SK-N-SH (cell line): ENCODE results near the gene RBM18. TPM values are rescaled to one million over a fixed set of nuclear protein-coding genes. Genes with fewer than 3 reads are reported as not detected.

Source experiments
- CTCF ChIA-PET: fragments of 300-600, 350-600 bp; formaldehyde crosslinking; extraction: SDS; loops from one replicate; lab custom pipeline; 2021; lab: Yijun Ruan, JAX
- POLR2A ChIA-PET: fragments of 350-600 bp; sonication (Branson Sonifier 250); formaldehyde crosslinking; extraction: SDS; loops from one replicate; lab custom pipeline; 2020; ENCODE audit warnings: antibody characterized with exemption, inconsistent platforms; lab: Yijun Ruan, JAX
- DNase-seq: peaks from one replicate; pipeline ENCODE4 v3.0.0; 2012
- H2AFZ ChIP-seq: fragments of 200-600 bp; sonication (generic); 2 replicates; pipeline ENCODE4 v1.8.1; 2016; ENCODE audit warnings: antibody characterized with exemption, mild to moderate bottlenecking, low read depth
- H3F3A ChIP-seq: fragments of 200-600 bp; sonication (generic); replicated peaks from 2 replicates; pipeline ENCODE3; 2016; ENCODE audit warnings: antibody characterized with exemption, mild to moderate bottlenecking; ENCODE audit not compliant: insufficient read depth
- H3K27ac ChIP-seq, 2 experiments: fragments of 200-500 bp in 1 of 2; fragments of 200-600 bp in 1 of 2; sonication (Bioruptor generic) in 1 of 2; sonication (generic), shearing (Covaris generic) in 1 of 2; 2 replicates each; pipeline versions ENCODE4 v1.5.1 to v1.6.1; 2014 to 2016; ENCODE audit warnings: low read depth in 2 of 2, inconsistent platforms in 1 of 2, low read length in 1 of 2, mild to moderate bottlenecking in 1 of 2, mixed read lengths in 1 of 2
- H3K27me3 ChIP-seq: fragments of 200-600 bp; sonication (generic), shearing (Covaris generic); 2 replicates; pipeline ENCODE4 v1.6.1; 2016; ENCODE audit warnings: mixed run types; ENCODE audit not compliant: insufficient read depth
- H3K36me3 ChIP-seq, 2 experiments: fragments of 200-500 bp in 1 of 2; fragments of 200-600 bp in 1 of 2; sonication (Bioruptor generic) in 1 of 2; sonication (generic) in 1 of 2; replicated peaks in 1 of 2; 2 replicates each; pipeline versions ENCODE3 to v1.5.1; 2014 to 2016; ENCODE audit warnings: low read length in 1 of 2, mild to moderate bottlenecking in 1 of 2; ENCODE audit not compliant: insufficient read depth in 2 of 2, control insufficient read depth in 1 of 2
- H3K4me1 ChIP-seq, 2 experiments: fragments of 200-500 bp in 1 of 2; fragments of 200-600 bp in 1 of 2; sonication (Bioruptor generic) in 1 of 2; sonication (generic), shearing (Covaris generic) in 1 of 2; 2 replicates each; pipeline versions ENCODE4 v1.5.1 to v1.6.1; 2014 to 2016; ENCODE audit warnings: low read depth in 1 of 2, low read length in 1 of 2, mixed run types in 1 of 2; ENCODE audit not compliant: insufficient read depth in 2 of 2, control insufficient read depth in 1 of 2
- H3K4me2 ChIP-seq: fragments of 200-600 bp; sonication (generic), shearing (Covaris generic); 2 replicates; pipeline ENCODE4 v1.6.1; 2017; ENCODE audit warnings: mixed run types
- H3K4me3 ChIP-seq, 2 experiments: fragments of 200-500 bp in 1 of 2; fragments of 200-600 bp in 1 of 2; sonication (Bioruptor generic) in 1 of 2; sonication (generic), shearing (Covaris generic) in 1 of 2; 2 replicates each; pipeline versions ENCODE4 v1.5.1 to v1.8.1; 2014 to 2016; ENCODE audit warnings: low read depth in 2 of 2, inconsistent platforms in 1 of 2, low read length in 1 of 2, mild to moderate bottlenecking in 1 of 2, mixed read lengths in 1 of 2, moderate library complexity in 1 of 2
- H3K79me2 ChIP-seq: fragments of 200-600 bp; sonication (generic); 2 replicates; pipeline ENCODE4 v1.8.1; 2017; ENCODE audit warnings: mild to moderate bottlenecking; ENCODE audit not compliant: insufficient read depth
- H3K9ac ChIP-seq: fragments of 200-600 bp; sonication (generic); 2 replicates; pipeline ENCODE4 v1.6.1; 2017; ENCODE audit warnings: mixed run types
- H3K9me2 ChIP-seq: fragments of 200-600 bp; sonication (generic); 2 replicates; pipeline ENCODE4 v1.6.1; 2017; ENCODE audit warnings: mixed run types
- H3K9me3 ChIP-seq: fragments of 200-600 bp; sonication (generic); 2 replicates; pipeline ENCODE4 v1.6.1; 2017; ENCODE audit warnings: mixed run types, mild to moderate bottlenecking, moderate library complexity
- H4K20me1 ChIP-seq: fragments of 200-600 bp; sonication (generic); 2 replicates; pipeline ENCODE4 v1.6.1; 2017; ENCODE audit warnings: mild to moderate bottlenecking, mixed run types; ENCODE audit not compliant: insufficient read depth
- CHD2 ChIP-seq: fragments of 150-350 bp; IDR thresholded peaks from 2 replicates; pipeline ENCODE4 v1.6.1; 2018; ENCODE audit warnings: low read length; ENCODE audit not compliant: partially characterized antibody
- ELF1 ChIP-seq: IDR thresholded peaks from 2 replicates; pipeline ENCODE4 v1.4.0; 2012
- EZH2phosphoT487 ChIP-seq: fragments of 200-600 bp; sonication (generic); IDR thresholded peaks from 2 replicates; pipeline ENCODE4 v1.6.1; 2017; ENCODE audit warnings: low read depth, mixed run types, mild to moderate bottlenecking, antibody characterized with exemption, moderate library complexity, borderline replicate concordance
- FOSL2 ChIP-seq: IDR thresholded peaks from 2 replicates; pipeline ENCODE4 v1.4.0; 2012; ENCODE audit warnings: low read depth, mild to moderate bottlenecking, moderate library complexity, borderline replicate concordance
- GABPA ChIP-seq: IDR thresholded peaks from 2 replicates; pipeline ENCODE4 v1.4.0; 2012; ENCODE audit warnings: low read depth, mild to moderate bottlenecking
- JUND ChIP-seq: IDR thresholded peaks from 2 replicates; pipeline ENCODE4 v1.4.0; 2012
- NFIC ChIP-seq: IDR thresholded peaks from 2 replicates; pipeline ENCODE4 v1.4.0; 2012; ENCODE audit warnings: borderline replicate concordance
- NRF1 ChIP-seq: IDR thresholded peaks from 2 replicates; pipeline ENCODE4 v1.6.1; 2012; ENCODE audit warnings: low read depth, mild to moderate bottlenecking, low read length
- RAD21 ChIP-seq: IDR thresholded peaks from 2 replicates; pipeline ENCODE4 v1.6.1; 2012; ENCODE audit warnings: mild to moderate bottlenecking, low read length
- SMC3 ChIP-seq: IDR thresholded peaks from 2 replicates; pipeline ENCODE4 v1.6.1; 2012; ENCODE audit warnings: low read depth, low read length, improper control_type of control experiment
- TCF12 ChIP-seq: IDR thresholded peaks from 2 replicates; pipeline ENCODE4 v1.4.0; 2012
- TEAD4 ChIP-seq: IDR thresholded peaks from 2 replicates; pipeline ENCODE4 v1.4.0; 2012; ENCODE audit warnings: mild to moderate bottlenecking, borderline replicate concordance; ENCODE audit not compliant: insufficient read depth
- WGBS: methylation state at CpG from one replicate; pipeline ENCODE4 v1.1.6; 2017; ENCODE audit warnings: low lambda C conversion rate; 5-methylcytosine and 5-hydroxymethylcytosine counted together
- polyA plus RNA-seq, 3 experiments: library from polyadenylated mRNA; depleted of rRNA; stranded (reverse); fragments of >200 nt; gene quantifications; 2 replicates each; pipeline ENCODE4 v1.2.3, GENCODE V29; 2012
- TF ChIP-seq, protein P1 (sequence below): IDR thresholded peaks from 2 replicates; pipeline ENCODE4 v1.6.1; 2012; ENCODE audit warnings: mild to moderate bottlenecking, low read depth, low read length, moderate library complexity
- TF ChIP-seq, protein P2 (sequence below): IDR thresholded peaks from 2 replicates; pipeline ENCODE4 v1.4.0; 2012; ENCODE audit warnings: low read depth
- TF ChIP-seq, protein P3 (sequence below): fragments of 200-600 bp; sonication (generic); IDR thresholded peaks from 2 replicates; pipeline ENCODE4 v1.6.1; 2017; ENCODE audit warnings: antibody characterized with exemption, mild to moderate bottlenecking, moderate library complexity
- TF ChIP-seq, protein P4 (sequence below): IDR thresholded peaks from 2 replicates; pipeline ENCODE4 v1.4.0; 2012; ENCODE audit warnings: low read depth, borderline replicate concordance
- TF ChIP-seq, protein P5 (sequence below): IDR thresholded peaks from 2 replicates; pipeline ENCODE4; 2012

Gene RBM18
- polyA plus RNA-seq, 1 of the 3 experiments (the other 2 are of a cell fraction): 8.2 TPM

DNA sequence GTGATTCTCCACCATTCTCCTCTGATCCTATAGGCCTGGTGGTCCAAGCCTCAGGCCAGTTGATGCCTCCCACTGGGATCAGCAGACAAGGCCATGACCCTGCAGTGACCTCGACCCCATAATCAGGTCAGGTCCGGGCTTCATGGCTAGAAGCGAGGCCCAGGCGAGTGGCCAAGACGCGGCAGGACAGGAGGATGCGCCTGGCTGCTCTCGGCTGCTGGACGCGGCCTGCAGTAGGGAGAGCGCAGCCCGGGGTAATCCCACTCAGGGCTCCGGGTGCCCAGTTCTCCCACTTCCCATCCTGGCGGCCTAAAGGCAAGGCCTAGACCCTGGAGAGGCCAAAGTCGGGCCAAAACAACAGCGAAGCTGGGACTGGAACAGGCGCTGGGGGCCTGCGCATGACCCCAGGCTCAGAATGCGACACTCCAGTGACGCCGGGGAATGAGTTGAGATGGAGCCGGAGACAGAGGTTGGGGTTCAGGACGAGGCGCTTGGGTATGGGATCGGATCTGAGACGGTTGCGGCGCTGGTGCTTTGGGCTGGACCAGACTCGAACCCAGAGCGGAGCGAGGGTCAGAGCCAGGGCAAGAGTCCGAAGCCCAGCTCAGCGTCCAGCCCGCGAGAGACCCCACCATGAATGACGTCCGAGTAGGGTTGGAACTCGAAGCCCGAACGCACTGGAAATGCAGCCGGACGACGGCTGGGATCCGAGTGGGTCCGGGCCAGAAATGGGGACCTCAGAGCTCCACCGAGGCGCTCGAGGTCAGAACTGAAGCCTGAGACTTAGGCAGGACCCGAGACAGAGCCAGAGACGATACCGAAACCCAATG, 39.1 kb downstream of the RBM18 start:
- DNase-seq: peak; percentile 32
- no peaks in the 10 kb centered on the region for H3K79me2 ChIP-seq
- WGBS: 76% methylated on average over 36 of the region's 51 CpGs
- no peaks in the 10 kb centered on the region for H3K9me2 ChIP-seq
- TF ChIP-seq TEAD4: no peak
- TF ChIP-seq TCF12: no peak
- TF ChIP-seq NRF1: no peak
- TF ChIP-seq ELF1: no peak
- no peak for TF ChIP-seq CHD2
- no peak for TF ChIP-seq NFIC
- TF ChIP-seq GABPA: no peak
- TF ChIP-seq RAD21: no peak
- no peak for TF ChIP-seq EZH2phosphoT487
- TF ChIP-seq, protein P1, sequence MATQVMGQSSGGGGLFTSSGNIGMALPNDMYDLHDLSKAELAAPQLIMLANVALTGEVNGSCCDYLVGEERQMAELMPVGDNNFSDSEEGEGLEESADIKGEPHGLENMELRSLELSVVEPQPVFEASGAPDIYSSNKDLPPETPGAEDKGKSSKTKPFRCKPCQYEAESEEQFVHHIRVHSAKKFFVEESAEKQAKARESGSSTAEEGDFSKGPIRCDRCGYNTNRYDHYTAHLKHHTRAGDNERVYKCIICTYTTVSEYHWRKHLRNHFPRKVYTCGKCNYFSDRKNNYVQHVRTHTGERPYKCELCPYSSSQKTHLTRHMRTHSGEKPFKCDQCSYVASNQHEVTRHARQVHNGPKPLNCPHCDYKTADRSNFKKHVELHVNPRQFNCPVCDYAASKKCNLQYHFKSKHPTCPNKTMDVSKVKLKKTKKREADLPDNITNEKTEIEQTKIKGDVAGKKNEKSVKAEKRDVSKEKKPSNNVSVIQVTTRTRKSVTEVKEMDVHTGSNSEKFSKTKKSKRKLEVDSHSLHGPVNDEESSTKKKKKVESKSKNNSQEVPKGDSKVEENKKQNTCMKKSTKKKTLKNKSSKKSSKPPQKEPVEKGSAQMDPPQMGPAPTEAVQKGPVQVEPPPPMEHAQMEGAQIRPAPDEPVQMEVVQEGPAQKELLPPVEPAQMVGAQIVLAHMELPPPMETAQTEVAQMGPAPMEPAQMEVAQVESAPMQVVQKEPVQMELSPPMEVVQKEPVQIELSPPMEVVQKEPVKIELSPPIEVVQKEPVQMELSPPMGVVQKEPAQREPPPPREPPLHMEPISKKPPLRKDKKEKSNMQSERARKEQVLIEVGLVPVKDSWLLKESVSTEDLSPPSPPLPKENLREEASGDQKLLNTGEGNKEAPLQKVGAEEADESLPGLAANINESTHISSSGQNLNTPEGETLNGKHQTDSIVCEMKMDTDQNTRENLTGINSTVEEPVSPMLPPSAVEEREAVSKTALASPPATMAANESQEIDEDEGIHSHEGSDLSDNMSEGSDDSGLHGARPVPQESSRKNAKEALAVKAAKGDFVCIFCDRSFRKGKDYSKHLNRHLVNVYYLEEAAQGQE: no peak
- no peak for TF ChIP-seq FOSL2
- TF ChIP-seq, all 33 proteins: peak for 0
- Histone ChIP-seq H3K4me3 (no peak overlapping the region), H2AFZ (no peak overlapping the region), H3K4me1 (peaks cover 0 to 4% of the 10 kb centered on the region in 2 experiments; a peak in 1 of 4 replicates), H3K9me3 (no peaks in the 10 kb centered on the region), H3K4me2 (peak overlapping the region; percentile 28; the same call in 1 of the 2 replicates), H3K27ac (no peak overlapping the region), H3K9ac (no peak overlapping the region), H3K36me3 (no peaks in the 10 kb centered on the region), H3K27me3 (peaks cover 96% of the 10 kb centered on the region), H4K20me1 (no peaks in the 10 kb centered on the region), H3F3A (no peaks in the 10 kb centered on the region)
- POLR2A ChIA-PET: no interaction called here
- CTCF ChIA-PET: interaction anchor here (0.6 to 2.4 kb wide), 6 partner anchors 67 to 1228 kb away, joined by 3 to 8 read pairs (median 5); no protein-coding TSS in a partner anchor

DNA sequence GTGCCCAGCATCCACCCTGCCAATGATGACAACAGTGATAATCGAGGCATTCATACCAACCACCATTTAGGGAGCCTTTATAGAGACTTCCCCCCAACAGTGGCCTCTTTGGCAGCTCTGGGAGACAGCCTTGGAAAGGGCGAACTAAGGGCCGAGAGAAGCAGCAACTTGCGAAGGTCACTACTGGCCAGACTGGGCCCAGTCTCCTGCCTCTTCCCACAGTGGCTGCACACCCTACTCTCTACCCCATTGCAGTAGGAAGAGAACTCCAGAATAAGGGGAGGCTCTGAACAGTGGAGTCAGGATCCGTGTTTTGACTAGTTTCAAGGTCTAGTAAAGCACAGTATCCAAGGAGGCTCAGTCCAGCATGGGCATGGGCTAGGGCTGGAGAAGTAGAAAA, 41.2 kb downstream of the RBM18 start:
- POLR2A ChIA-PET: no interaction called here
- 65% methylated on average over 5 of the region's 5 CpGs for WGBS
- TF ChIP-seq, protein P2, sequence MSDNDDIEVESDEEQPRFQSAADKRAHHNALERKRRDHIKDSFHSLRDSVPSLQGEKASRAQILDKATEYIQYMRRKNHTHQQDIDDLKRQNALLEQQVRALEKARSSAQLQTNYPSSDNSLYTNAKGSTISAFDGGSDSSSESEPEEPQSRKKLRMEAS: no peak
- no peak for TF ChIP-seq SMC3
- no peak for TF ChIP-seq NRF1
- TF ChIP-seq NFIC: no peak
- TF ChIP-seq, protein P3, sequence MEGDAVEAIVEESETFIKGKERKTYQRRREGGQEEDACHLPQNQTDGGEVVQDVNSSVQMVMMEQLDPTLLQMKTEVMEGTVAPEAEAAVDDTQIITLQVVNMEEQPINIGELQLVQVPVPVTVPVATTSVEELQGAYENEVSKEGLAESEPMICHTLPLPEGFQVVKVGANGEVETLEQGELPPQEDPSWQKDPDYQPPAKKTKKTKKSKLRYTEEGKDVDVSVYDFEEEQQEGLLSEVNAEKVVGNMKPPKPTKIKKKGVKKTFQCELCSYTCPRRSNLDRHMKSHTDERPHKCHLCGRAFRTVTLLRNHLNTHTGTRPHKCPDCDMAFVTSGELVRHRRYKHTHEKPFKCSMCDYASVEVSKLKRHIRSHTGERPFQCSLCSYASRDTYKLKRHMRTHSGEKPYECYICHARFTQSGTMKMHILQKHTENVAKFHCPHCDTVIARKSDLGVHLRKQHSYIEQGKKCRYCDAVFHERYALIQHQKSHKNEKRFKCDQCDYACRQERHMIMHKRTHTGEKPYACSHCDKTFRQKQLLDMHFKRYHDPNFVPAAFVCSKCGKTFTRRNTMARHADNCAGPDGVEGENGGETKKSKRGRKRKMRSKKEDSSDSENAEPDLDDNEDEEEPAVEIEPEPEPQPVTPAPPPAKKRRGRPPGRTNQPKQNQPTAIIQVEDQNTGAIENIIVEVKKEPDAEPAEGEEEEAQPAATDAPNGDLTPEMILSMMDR: no peak
- TF ChIP-seq TCF12: no peak
- TF ChIP-seq, protein P4, sequence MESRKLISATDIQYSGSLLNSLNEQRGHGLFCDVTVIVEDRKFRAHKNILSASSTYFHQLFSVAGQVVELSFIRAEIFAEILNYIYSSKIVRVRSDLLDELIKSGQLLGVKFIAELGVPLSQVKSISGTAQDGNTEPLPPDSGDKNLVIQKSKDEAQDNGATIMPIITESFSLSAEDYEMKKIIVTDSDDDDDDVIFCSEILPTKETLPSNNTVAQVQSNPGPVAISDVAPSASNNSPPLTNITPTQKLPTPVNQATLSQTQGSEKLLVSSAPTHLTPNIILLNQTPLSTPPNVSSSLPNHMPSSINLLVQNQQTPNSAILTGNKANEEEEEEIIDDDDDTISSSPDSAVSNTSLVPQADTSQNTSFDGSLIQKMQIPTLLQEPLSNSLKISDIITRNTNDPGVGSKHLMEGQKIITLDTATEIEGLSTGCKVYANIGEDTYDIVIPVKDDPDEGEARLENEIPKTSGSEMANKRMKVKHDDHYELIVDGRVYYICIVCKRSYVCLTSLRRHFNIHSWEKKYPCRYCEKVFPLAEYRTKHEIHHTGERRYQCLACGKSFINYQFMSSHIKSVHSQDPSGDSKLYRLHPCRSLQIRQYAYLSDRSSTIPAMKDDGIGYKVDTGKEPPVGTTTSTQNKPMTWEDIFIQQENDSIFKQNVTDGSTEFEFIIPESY: no peak
- TF ChIP-seq, protein P5, sequence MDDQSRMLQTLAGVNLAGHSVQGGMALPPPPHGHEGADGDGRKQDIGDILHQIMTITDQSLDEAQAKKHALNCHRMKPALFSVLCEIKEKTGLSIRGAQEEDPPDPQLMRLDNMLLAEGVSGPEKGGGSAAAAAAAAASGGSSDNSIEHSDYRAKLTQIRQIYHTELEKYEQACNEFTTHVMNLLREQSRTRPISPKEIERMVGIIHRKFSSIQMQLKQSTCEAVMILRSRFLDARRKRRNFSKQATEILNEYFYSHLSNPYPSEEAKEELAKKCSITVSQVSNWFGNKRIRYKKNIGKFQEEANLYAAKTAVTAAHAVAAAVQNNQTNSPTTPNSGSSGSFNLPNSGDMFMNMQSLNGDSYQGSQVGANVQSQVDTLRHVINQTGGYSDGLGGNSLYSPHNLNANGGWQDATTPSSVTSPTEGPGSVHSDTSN: no peak
- no peak for TF ChIP-seq GABPA
- no peak for TF ChIP-seq RAD21
- TF ChIP-seq JUND: no peak
- TF ChIP-seq FOSL2: no peak

More for the DNA sequence above, 41.2 kb downstream of the RBM18 start:
- CTCF ChIA-PET: interaction anchor here (1.5 kb wide), 1 partner anchor 124 kb away, joined by 8 read pairs; no protein-coding TSS in a partner anchor
- H3F3A ChIP-seq: no peaks in the 10 kb centered on the region
- no peaks in the 10 kb centered on the region for H3K36me3 ChIP-seq
- no peak for DNase-seq
- H3K79me2 ChIP-seq: no peaks in the 10 kb centered on the region
- peaks cover 0 to 14% of the 10 kb centered on the region in 2 experiments; a peak in 2 of 4 replicates for H3K4me1 ChIP-seq
- H4K20me1 ChIP-seq: no peaks in the 10 kb centered on the region
- H3K9me3 ChIP-seq: no peaks in the 10 kb centered on the region
- no peak overlapping the region for H2AFZ ChIP-seq
- H3K27ac ChIP-seq: no peak overlapping the region
- H3K4me2 ChIP-seq: no peak overlapping the region
- H3K9me2 ChIP-seq: no peaks in the 10 kb centered on the region
- peaks cover 97% of the 10 kb centered on the region for H3K27me3 ChIP-seq
- H3K4me3 ChIP-seq: no peak overlapping the region
- H3K9ac ChIP-seq: no peak overlapping the region
